GM18505 (cell line): ENCODE measurements around the gene BCS1L.
A peak's percentile ranks its signal among the peaks of the same experiment; 100 is the strongest.

ENCODE experiments used
- ATAC-seq: cut with Tn5 transposase; IDR thresholded peaks from one replicate; pipeline ENCODE4 v1.9.1; 2021; ENCODE audit not compliant: unreplicated experiment
- POLR2A ChIP-seq: IDR thresholded peaks from 4 replicates; pipeline ENCODE4 v1.6.1; 2011; ENCODE audit warnings: borderline replicate concordance; ENCODE audit not compliant: insufficient read depth, insufficient read length; ENCODE audit errors: extremely low read depth

BCS1L gene

DNA sequence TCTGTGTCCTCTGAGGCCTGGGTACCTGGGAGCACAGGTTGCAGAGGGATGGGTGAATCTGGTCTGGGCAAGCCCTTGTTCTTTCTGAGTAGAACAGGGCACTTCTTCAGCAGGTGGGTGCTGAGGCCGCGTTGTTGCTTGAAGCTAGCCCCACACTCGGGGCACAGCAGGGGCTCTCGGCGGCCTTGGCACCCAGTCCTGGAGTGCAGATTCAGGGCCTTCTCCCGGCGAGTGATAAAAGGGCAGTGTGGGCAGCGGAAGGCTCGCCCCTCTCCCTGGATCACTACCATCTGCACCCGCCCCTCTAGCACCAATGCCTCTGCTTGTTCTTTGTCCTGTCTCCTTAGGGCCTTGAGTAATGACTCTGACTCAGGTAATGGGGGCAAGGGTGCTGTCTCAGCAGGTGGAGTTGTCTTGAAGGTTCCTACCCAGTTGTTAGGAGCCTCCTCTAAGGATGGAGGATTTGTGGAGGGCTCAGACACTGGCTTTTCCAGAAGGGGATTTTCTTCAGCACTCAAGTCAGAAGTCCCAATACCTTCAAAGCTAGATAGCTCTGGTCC is 15.7 kb upstream of the BCS1L start:
- no peak for ATAC-seq
- no peak for TF ChIP-seq POLR2A

DNA sequence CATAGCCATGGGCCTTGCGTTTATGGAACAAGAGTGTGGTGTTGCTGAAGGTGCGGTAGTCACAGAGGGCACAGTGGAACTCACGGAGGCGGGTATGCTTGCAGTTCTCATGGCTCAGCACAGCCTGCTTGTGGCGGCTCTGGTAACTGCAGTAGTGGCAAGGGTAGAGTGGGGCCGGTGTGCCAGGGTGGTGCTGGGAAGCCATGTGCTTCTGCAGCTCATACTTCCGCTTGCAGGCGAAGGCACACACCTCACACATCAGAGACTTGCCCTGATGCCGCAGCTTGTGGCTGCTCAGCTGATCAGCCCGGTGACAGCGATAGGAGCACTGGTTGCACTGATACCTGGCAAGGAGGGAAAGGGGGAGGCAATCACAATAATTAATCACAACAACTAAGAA is 14.8 kb upstream of the BCS1L start:
- ATAC-seq, result no peak
- no peak for TF ChIP-seq POLR2A

DNA sequence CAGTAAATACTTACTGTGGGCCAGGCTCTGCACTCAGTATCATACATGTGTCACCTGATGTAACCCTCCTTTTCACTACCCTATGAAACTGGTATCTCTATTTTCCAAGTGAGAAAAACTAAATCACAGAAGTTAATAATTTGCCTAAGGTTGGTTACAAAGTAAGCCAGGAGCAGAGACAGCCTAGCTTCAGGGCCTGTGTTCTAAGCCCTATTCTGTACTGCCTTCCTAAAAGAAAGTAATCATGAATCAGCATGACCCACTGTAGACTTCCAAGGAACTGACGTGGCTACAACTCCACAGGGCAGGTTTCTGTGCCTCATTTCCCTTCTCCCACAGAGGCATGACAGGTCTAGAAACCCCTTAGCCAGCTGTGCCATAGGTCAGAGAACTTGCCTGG is 14.4 kb upstream of the BCS1L start:
- ATAC-seq, result no peak
- no peak for TF ChIP-seq POLR2A

GRCh38 chr2:218648088-218648786 is 11.2 kb upstream of the BCS1L start:
- TF ChIP-seq POLR2A, result peak; percentile 21
- no peak for ATAC-seq

GRCh38 chr2:218648787-218649100 is 10.7 kb upstream of the BCS1L start:
- no peak for ATAC-seq
- no peak for TF ChIP-seq POLR2A

- ATAC-seq, result no peak
- no peak for TF ChIP-seq POLR2A
These were observed 3.7 kb upstream of the BCS1L start for GRCh38 chr2:218655751-218656150.

DNA sequence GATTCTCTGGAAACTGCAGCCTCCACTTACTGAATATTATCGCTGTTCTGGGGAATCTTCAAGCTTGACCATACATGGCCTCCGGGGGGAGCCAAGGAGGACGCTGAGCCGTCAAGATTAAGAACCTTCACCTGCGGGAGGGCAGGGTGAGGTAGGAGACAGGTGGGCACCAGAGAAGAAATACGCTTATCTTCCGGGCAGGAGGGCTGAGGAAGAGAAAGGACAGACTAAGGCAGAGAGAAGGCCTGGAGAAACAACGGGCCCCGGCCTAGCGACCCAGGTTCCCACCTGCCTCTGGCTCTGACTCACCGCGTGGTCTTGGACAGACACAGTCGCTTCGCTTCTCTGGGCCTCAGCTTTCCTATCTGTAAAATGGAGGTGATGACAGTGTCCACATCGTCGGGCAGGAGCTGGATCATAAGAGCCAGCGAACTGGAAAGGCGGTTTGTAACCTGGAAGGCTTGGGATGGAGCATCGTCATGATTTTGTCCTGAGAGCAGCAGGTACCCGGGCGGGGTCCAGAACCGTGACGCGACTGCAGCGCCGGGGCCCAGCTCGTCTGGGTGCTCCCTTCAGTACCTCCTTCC is 719 bp upstream of the BCS1L start:
- peak; percentile 32 for ATAC-seq
- no peak for TF ChIP-seq POLR2A

- ATAC-seq, result no peak
- TF ChIP-seq POLR2A, result no peak
These were observed 490 bp downstream of the BCS1L start for GRCh38 chr2:218659988-218660358.

DNA sequence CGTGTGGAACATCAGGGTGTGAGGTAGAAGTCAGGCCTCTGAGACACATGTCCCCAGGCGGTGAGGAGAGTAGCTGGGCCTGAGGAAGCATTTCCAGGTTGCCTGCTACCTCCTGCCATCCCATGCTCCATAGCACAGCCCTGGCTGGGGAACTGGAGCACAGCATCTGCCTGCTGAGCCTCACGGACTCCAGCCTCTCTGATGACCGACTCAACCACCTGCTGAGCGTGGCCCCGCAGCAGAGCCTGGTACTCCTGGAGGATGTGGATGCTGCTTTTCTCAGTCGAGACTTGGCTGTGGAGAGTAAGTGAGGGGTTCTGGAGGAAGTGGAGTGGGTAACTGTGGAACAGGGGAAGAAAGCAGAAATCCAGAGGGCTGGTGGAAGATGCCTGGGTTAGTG is 2.9 kb downstream of the BCS1L start:
- no peak for ATAC-seq

DNA sequence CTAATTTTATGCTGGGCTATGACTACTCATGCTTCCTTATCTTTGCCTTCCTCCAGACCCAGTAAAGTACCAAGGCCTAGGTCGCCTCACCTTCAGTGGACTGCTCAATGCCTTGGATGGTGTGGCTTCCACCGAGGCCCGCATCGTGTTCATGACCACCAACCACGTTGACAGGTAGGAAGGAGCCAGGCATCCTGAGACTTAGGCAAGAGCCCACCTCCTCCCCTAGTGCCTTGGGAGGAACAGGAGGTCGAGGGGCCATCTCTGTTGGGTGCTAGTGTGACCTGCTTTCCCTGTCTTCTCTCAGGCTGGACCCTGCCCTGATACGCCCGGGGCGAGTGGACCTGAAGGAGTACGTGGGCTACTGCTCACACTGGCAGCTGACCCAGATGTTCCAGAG is 3.3 kb downstream of the BCS1L start:
- no peak for TF ChIP-seq POLR2A
- ATAC-seq, result no peak

More for the DNA sequence above, 2.9 kb downstream of the BCS1L start:
- no peak for TF ChIP-seq POLR2A

- no peak for ATAC-seq
These were observed 4.4 kb downstream of the BCS1L start for GRCh38 chr2:218663901-218664300.

DNA sequence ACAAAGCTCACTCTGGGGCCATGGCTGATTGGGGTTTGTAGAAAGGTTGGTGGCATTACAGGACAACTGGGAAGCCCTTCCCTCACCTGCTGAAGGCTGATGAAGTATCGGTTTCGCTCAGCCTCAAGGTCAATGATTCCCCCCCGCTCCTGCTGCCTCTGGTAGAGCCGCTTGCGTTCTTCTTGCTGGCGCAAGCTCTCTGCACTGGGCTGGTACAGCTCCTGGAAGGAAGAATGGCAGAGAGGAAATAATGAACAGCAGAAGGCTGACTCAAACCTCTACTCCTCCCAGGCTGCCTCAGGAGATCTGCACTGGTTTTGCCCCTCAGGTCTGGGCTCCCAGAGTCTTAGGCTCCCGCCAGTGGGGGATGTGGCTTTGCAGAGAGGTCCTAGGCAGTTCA is 5.2 kb downstream of the BCS1L start:
- ATAC-seq, result no peak
- TF ChIP-seq POLR2A, result no peak

More at GRCh38 chr2:218663901-218664300, 4.4 kb downstream of the BCS1L start:
- no peak for TF ChIP-seq POLR2A

DNA sequence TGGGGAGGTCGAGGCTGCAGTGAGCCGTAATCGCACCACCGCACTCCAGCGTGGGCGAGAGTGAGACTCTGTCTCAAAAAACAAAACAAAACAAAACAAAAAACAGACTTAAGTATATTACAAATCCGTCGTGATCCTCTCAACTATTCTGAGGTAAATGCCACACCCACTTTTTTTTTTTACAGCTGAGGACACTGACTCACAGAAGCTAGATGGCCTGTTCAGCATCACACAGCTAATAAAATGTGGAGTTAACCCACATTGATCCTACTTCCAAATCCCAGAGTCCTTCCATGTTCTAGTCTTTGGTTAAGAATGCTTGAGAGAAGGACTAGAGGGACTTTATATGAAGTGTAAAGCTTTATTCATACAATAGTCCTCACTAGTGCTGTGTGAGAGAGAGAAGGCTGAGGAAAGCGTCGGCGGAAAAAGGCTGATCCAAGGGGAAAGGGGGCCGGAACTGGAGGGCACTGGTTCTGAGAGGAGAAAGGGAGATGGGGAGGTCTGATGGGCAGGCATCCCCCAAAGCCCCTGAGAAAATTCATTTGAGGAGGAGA is 11.7 kb downstream of the BCS1L start:
- no peak for TF ChIP-seq POLR2A
- ATAC-seq, result no peak

- ATAC-seq, result peak; percentile 93
- TF ChIP-seq POLR2A, result peak; percentile 81
These were observed 12.4 kb downstream of the BCS1L start, which contains the start of the genes RNF25 and STK36 for GRCh38 chr2:218671654-218672566. Gene RNF25 (minus strand): TSS chr2:218672002. CDS start chr2:218671970, 32 bp downstream. Gene STK36 (plus strand): TSS chr2:218672086. CDS start chr2:218672830, 744 bp downstream.

GRCh38 chr2:218679119-218679518 is 19.6 kb downstream of the BCS1L start:
- no peak for TF ChIP-seq POLR2A
- ATAC-seq, result no peak
